Measurements from ENCODE around the gene MLC1.

The MLC1 gene

GRCh38 chr22:50085211-50085972 is at the start of gene MLC1:
MLC1 (minus strand) TSS chr22:50085426; CDS start chr22:50084902, 524 bp downstream.
- no peak for TF ChIP-seq CTCF (IDR thresholded peaks at IDR 0.05; ENCODE audit: insufficient read depth, low read length, missing control alignments)
- ChIA-PET CTCF (interaction anchor here (1.1 to 1.8 kb wide), 3 partner anchors 9 to 57 kb away, joined by 3 to 5 read pairs (median 3); no protein-coding TSS in a partner anchor), POLR2A (no interaction called here)
- H3K4me3 ChIP-seq (ENCODE audit: low read depth, low read length) = no peak within 1 kb of the TSS
- no peak for DNase-seq (ENCODE audit: low read depth, low spot score)

- H3K4me3 ChIP-seq (ENCODE audit: low read depth, low read length) = no peak overlapping the region
- no peak for DNase-seq (ENCODE audit: low read depth, low spot score)
- no peak for TF ChIP-seq CTCF (IDR thresholded peaks at IDR 0.05; ENCODE audit: insufficient read depth, low read length, missing control alignments)
- ChIA-PET POLR2A (no interaction called here), CTCF (interaction anchor here (1.0 to 1.3 kb wide), 3 partner anchors 10 to 203 kb away, joined by 3 to 5 read pairs (median 3); no protein-coding TSS in a partner anchor)
Observed at GRCh38 chr22:50134481-50134880, 49.3 kb upstream of the MLC1 start.

- POLR2A ChIA-PET = no interaction called here
- H3K4me3 ChIP-seq (ENCODE audit: low read depth, low read length) = no peak overlapping the region
- no peak for TF ChIP-seq CTCF (IDR thresholded peaks at IDR 0.05; ENCODE audit: insufficient read depth, low read length, missing control alignments)
- DNase-seq (ENCODE audit: low read depth, low spot score) = no peak
- CTCF ChIA-PET = interaction anchor here (1.4 to 1.8 kb wide), 3 partner anchors 10 to 18 kb away, joined by 3 to 9 read pairs (median 6); no protein-coding TSS in a partner anchor
Observed at GRCh38 chr22:50131894-50132293, 46.7 kb upstream of the MLC1 start.

- no peak overlapping the region for H3K4me3 ChIP-seq (ENCODE audit: low read depth, low read length)
- POLR2A ChIA-PET = no interaction called here
- CTCF ChIA-PET = interaction anchor here (0.5 to 1.4 kb wide), 3 partner anchors 17 to 137 kb away, joined by 3 to 4 read pairs (median 3); no protein-coding TSS in a partner anchor
- DNase-seq (ENCODE audit: low read depth, low spot score) = no peak
- no peak for TF ChIP-seq CTCF (IDR thresholded peaks at IDR 0.05; ENCODE audit: insufficient read depth, low read length, missing control alignments)
Observed at GRCh38 chr22:50129121-50129736, 44.0 kb upstream of the MLC1 start.

GRCh38 chr22:50125029-50125428 is 39.8 kb upstream of the MLC1 start:
- CTCF ChIA-PET = no interaction called here

More at GRCh38 chr22:50125029-50125428, 39.8 kb upstream of the MLC1 start:
- no peak for DNase-seq (ENCODE audit: low read depth, low spot score)
- POLR2A ChIA-PET = no interaction called here
- H3K4me3 ChIP-seq (ENCODE audit: low read depth, low read length) = no peak overlapping the region
- TF ChIP-seq CTCF (IDR thresholded peaks at IDR 0.05; ENCODE audit: insufficient read depth, low read length, missing control alignments) = no peak
